ENCODE measurements around the gene RAB1A. TPM values are rescaled to one million over a fixed set of nuclear protein-coding genes. Genes with fewer than 3 reads are reported as not detected.
"Not testable (repeated sequence)": the region's sequence is repeated elsewhere in the genome, so short reads cannot be mapped to it uniquely, and the experiment has no call there.

The RAB1A gene
- polyA plus RNA-seq, 1 experiment, result 292 TPM

DNA sequence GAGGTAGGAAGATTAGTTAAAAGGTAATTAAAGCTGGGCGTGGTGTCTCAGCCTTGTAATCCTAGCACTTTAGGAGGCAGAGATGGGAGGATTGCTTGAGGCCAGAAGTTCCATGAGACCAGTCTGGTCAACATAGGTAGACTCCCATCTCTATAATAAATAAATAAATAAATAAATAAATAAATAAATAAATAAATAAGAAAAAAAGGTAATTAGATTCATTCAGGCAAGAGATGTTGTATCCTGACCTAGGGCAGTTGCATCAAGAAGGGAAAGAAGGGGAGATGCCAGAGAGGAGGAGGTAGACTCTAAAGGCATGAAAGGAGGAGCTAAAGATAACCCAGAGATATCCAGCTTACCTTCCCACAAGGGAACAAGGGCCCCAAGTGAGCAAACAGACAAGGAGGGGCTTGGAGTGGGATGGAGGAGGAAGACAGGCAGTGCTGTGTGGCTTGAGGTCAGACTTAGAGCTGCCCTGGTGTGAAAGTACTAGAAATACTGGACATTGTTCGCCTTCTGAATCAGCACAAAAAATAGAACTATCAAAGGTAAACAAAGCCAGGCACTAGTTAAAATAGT is 7.4 kb upstream of the RAB1A start:
- no peak for DNase-seq (ENCODE audit: low read depth, low spot score)
- TF ChIP-seq, protein P1, sequence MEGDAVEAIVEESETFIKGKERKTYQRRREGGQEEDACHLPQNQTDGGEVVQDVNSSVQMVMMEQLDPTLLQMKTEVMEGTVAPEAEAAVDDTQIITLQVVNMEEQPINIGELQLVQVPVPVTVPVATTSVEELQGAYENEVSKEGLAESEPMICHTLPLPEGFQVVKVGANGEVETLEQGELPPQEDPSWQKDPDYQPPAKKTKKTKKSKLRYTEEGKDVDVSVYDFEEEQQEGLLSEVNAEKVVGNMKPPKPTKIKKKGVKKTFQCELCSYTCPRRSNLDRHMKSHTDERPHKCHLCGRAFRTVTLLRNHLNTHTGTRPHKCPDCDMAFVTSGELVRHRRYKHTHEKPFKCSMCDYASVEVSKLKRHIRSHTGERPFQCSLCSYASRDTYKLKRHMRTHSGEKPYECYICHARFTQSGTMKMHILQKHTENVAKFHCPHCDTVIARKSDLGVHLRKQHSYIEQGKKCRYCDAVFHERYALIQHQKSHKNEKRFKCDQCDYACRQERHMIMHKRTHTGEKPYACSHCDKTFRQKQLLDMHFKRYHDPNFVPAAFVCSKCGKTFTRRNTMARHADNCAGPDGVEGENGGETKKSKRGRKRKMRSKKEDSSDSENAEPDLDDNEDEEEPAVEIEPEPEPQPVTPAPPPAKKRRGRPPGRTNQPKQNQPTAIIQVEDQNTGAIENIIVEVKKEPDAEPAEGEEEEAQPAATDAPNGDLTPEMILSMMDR (IDR thresholded peaks at IDR 0.05; ENCODE audit: low read depth, low read length), result no peak
- POLR2A ChIA-PET, result no interaction called here
- Histone ChIP-seq H3K9me3 (ENCODE audit: control insufficient read depth, insufficient read depth, low read length) (no peaks in the 10 kb centered on the region), H3K27me3 (ENCODE audit: control insufficient read depth, insufficient read depth, low read length) (peaks cover 2% of the 10 kb centered on the region), H3K27ac (ENCODE audit: low read depth, low read length) (no peak overlapping the region), H3K4me3 (ENCODE audit: low read depth, low read length) (no peak overlapping the region)
- CTCF ChIA-PET, result interaction anchor here (1.5 to 2.7 kb wide), 2 partner anchors 31 to 50 kb away, joined by 3 to 8 read pairs; no protein-coding TSS in a partner anchor

DNA sequence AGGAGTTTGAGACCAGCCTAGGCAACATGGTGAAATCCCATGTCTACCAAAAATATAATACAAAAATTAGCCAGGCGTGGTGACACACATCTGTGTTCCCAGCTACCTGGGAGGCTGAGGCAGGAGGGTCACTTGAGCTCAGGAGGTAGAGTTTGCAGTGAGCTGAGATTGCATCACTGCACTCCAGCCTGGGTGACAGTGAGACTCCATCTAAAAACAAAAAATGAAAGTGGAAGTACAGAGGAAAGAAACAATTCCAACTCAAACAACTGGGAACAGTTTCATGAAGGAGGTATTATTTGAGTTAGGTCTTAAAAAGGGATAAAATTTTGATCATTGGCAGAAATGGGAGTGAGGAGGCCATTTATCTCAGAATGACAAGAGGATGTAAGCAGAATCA is 6.3 kb upstream of the RAB1A start:
- H3K27ac ChIP-seq (ENCODE audit: low read depth, low read length), result no peak overlapping the region
- no peak for DNase-seq (ENCODE audit: low read depth, low spot score)
- H3K9me3 ChIP-seq (ENCODE audit: control insufficient read depth, insufficient read depth, low read length), result no peaks in the 10 kb centered on the region
- no peak overlapping the region for H3K4me3 ChIP-seq (ENCODE audit: low read depth, low read length)
- CTCF ChIA-PET, result interaction anchor here (1.5 to 2.7 kb wide), 2 partner anchors 32 to 51 kb away, joined by 3 to 8 read pairs; no protein-coding TSS in a partner anchor
- POLR2A ChIA-PET, result no interaction called here
- TF ChIP-seq, protein P1 (IDR thresholded peaks at IDR 0.05; ENCODE audit: low read depth, low read length), result no peak
- H3K27me3 ChIP-seq (ENCODE audit: control insufficient read depth, insufficient read depth, low read length), result peaks cover 2% of the 10 kb centered on the region

DNA sequence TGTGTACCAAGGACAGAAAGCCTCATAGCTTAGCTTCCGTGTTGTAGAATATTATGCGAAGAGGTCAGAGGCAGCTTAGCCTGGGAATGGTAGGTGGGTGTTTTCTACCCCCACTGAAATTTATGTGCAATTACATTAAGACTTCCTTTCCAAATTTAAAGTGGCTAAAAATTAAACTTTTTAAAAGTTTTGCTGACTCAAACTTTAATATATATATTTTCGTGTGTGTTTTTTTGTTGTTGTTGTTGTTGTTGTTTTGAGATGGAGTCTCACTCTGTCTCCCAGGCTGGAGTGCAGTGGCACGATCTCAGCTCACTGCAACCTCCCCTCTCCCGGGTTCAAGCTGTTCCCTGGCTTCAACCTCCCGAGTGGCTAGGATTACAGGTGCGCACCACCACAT is 4.3 kb upstream of the RAB1A start:
- TF ChIP-seq, protein P1 (IDR thresholded peaks at IDR 0.05; ENCODE audit: low read depth, low read length), result no peak
- ChIA-PET CTCF (interaction anchor here (0.8 to 1.5 kb wide), 3 partner anchors 35 to 440 kb away, joined by 3 to 4 read pairs (median 4); no protein-coding TSS in a partner anchor), POLR2A (no interaction called here)
- Histone ChIP-seq H3K4me3 (ENCODE audit: low read depth, low read length) (no peak overlapping the region), H3K27ac (ENCODE audit: low read depth, low read length) (no peak overlapping the region), H3K27me3 (ENCODE audit: control insufficient read depth, insufficient read depth, low read length) (no peaks in the 10 kb centered on the region), H3K9me3 (ENCODE audit: control insufficient read depth, insufficient read depth, low read length) (no peaks in the 10 kb centered on the region; the same call in 1 of the 2 replicates)
- no peak for DNase-seq (ENCODE audit: low read depth, low spot score)

DNA sequence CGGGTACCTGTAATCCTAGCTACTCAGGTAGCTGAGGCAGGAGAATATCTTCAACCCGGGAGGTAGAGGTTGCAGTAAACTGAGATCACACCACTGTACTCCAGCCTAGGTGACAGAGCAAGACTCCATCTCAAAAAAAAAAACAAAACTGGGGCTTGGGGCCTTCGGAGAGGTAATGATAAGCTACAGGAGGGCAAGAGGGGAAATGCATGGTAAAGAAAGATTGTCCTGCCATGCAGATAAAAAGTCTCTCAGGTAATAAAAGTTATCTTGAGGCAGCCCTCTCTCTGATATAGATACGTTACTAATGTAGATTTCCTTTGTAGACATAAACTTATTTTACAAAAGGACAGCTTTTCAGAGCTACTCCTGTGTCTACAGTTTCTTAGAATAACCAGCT is 3.7 kb upstream of the RAB1A start:
- no peak for DNase-seq (ENCODE audit: low read depth, low spot score)
- no peaks in the 10 kb centered on the region for H3K27me3 ChIP-seq (ENCODE audit: control insufficient read depth, insufficient read depth, low read length)
- ChIA-PET CTCF (interaction anchor here (0.8 to 1.5 kb wide), 3 partner anchors 35 to 440 kb away, joined by 3 to 4 read pairs (median 4); no protein-coding TSS in a partner anchor), POLR2A (interaction anchor here (0.7 kb wide), 1 partner anchor 53 kb away, joined by 3 read pairs; no protein-coding TSS in a partner anchor)
- H3K9me3 ChIP-seq (ENCODE audit: control insufficient read depth, insufficient read depth, low read length), result no peaks in the 10 kb centered on the region; the same call in 1 of the 2 replicates
- TF ChIP-seq, protein P1 (IDR thresholded peaks at IDR 0.05; ENCODE audit: low read depth, low read length), result no peak
- H3K4me3 ChIP-seq (ENCODE audit: low read depth, low read length), result no peak overlapping the region
- no peak overlapping the region for H3K27ac ChIP-seq (ENCODE audit: low read depth, low read length)

DNA sequence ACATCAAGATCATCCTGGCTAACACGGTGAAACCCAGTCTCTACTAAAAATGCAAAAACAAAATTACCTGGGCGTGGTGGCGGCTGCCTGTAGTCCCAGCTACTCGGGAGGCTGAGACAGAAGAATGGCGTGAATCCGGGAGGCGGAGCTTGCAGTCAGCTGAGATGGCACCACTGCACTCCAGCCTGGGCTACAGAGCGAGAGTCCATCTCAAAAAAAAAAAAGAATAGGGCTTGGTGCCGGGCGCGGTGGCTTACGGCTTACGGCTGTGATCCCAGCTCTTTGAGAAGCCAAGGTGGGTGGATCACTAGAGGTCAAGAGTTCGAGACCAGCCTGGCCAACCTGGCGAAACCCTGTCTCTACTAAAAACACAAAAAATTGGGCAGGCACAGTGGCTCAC is 3.0 kb upstream of the RAB1A start:
- POLR2A ChIA-PET; H3K4me3 ChIP-seq (ENCODE audit: low read depth, low read length); H3K27ac ChIP-seq (ENCODE audit: low read depth, low read length); H3K27me3 ChIP-seq (ENCODE audit: control insufficient read depth, insufficient read depth, low read length); DNase-seq (ENCODE audit: low read depth, low spot score); H3K9me3 ChIP-seq (ENCODE audit: control insufficient read depth, insufficient read depth, low read length): not testable (repeated sequence)
- CTCF ChIA-PET, result interaction anchor here (0.9 kb wide), 1 partner anchor 31 kb away, joined by 3 read pairs; no protein-coding TSS in a partner anchor

All from AG04450 (cell line).